Mucosa of stomach (tissue), 1 donor: Measurements from ENCODE around the gene IDH3B.
"Not testable (repeated sequence)": the region's sequence is repeated elsewhere in the genome, so short reads cannot be mapped to it uniquely, and the experiment has no call there.

Experiments used
- H3K27me3 ChIP-seq: one replicate; pipeline ENCODE4 v1.7.0; 2013; ENCODE audit warnings: mild to moderate bottlenecking, low read length; ENCODE audit not compliant: control insufficient read depth, insufficient read depth
- H3K36me3 ChIP-seq: one replicate; pipeline ENCODE4 v1.7.0; 2013; ENCODE audit warnings: low read length; ENCODE audit not compliant: control insufficient read depth, insufficient read depth
- H3K4me1 ChIP-seq: one replicate; pipeline ENCODE4 v1.7.0; 2013; ENCODE audit warnings: mild to moderate bottlenecking, low read length; ENCODE audit not compliant: control insufficient read depth, insufficient read depth
- H3K4me3 ChIP-seq: one replicate; pipeline ENCODE4 v1.7.0; 2013; ENCODE audit warnings: low read length
- H3K9ac ChIP-seq: one replicate; pipeline ENCODE4 v1.7.0; 2013; ENCODE audit warnings: mild to moderate bottlenecking, low read length, moderate library complexity
- H3K9me3 ChIP-seq: one replicate; pipeline ENCODE4 v1.7.0; 2013; ENCODE audit warnings: mild to moderate bottlenecking, low read length, moderate library complexity; ENCODE audit not compliant: control insufficient read depth
- donor health status: Pancreatic carcinoma.

IDH3B gene

DNA sequence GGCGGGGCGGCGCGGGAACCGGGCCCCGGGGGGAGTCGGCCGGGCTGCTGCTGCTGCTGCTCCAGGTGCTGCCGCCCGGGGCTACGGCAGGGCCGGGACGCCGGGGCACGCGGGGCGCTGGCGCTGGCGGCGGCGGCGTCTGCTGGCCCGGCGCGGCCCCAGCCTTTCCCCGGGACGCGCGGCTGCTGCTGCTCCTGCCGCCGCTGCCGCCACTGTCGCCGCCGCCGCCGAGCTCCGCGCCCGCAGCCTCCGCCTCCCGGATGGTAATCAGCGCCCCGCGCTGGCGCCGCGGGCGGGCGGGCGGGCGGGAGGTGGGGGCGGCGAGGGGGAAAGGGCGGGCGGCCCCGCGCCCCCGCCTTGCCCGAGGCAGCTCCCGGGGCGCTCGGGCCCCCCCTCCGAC lies 28.9 kb upstream of the IDH3B start:
- Histone ChIP-seq H3K36me3 (no peaks in the 10 kb centered on the region), H3K4me3 (no peak overlapping the region), H3K4me1 (peaks cover 10% of the 10 kb centered on the region), H3K27me3 (peaks cover 50% of the 10 kb centered on the region), H3K9me3 (no peaks in the 10 kb centered on the region), H3K9ac (no peak overlapping the region)

GRCh38 chr20:2692036-2692885 lies 28.2 kb upstream of the IDH3B start, which contains the start of gene EBF4:
Gene EBF4 (plus strand): TSS chr20:2692780. CDS start chr20:2693646, 866 bp downstream.
- no peak within 1 kb of the TSS for H3K4me3 ChIP-seq
- H3K4me1 ChIP-seq: peaks cover 13% of the 10 kb centered on the region
- peaks cover 55% of the 10 kb centered on the region for H3K27me3 ChIP-seq
- H3K36me3 ChIP-seq: no peaks in the 10 kb centered on the region
- no peaks in the 10 kb centered on the region for H3K9me3 ChIP-seq
- H3K9ac ChIP-seq: peak within 1 kb of the TSS; percentile 13

DNA sequence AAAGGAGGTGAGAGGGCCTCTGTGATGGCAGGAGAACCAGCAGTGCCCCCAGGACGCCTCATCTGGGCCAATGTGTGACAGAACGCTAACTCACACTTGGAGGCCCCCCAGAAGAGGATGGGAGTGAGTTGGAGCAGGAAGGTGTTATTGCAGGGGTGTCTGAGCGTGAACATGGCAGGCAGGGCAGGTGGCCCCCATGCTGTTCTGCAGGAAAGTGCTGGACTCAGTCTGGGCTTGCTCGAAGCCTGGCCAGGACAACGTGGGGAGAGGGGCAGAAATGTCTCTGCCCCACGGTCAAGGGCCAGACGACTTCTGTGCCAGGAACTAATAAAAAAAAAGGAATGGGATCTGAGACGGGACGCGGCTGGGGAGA lies 27.6 kb upstream of the IDH3B start:
- Histone ChIP-seq H3K4me1 (peaks cover 13% of the 10 kb centered on the region), H3K27me3 (peaks cover 62% of the 10 kb centered on the region), H3K9ac (peak overlapping the region; percentile 13), H3K36me3 (no peaks in the 10 kb centered on the region), H3K9me3 (no peaks in the 10 kb centered on the region), H3K4me3 (no peak overlapping the region)

- Histone ChIP-seq H3K9me3 (no peaks in the 10 kb centered on the region), H3K36me3 (no peaks in the 10 kb centered on the region), H3K9ac (no peak overlapping the region), H3K4me1 (peaks cover 13% of the 10 kb centered on the region), H3K4me3 (no peak overlapping the region), H3K27me3 (peaks cover 61% of the 10 kb centered on the region)
Observed at GRCh38 chr20:2691127-2691526, 27.1 kb upstream of the IDH3B start.

GRCh38 chr20:2690718-2691117 lies 26.7 kb upstream of the IDH3B start:
- no peak overlapping the region for H3K9ac ChIP-seq
- H3K27me3 ChIP-seq: peaks cover 58% of the 10 kb centered on the region
- no peaks in the 10 kb centered on the region for H3K9me3 ChIP-seq
- peaks cover 13% of the 10 kb centered on the region for H3K4me1 ChIP-seq
- H3K4me3 ChIP-seq: no peak overlapping the region
- no peaks in the 10 kb centered on the region for H3K36me3 ChIP-seq

- Histone ChIP-seq H3K9me3 (no peaks in the 10 kb centered on the region), H3K27me3 (peaks cover 53% of the 10 kb centered on the region), H3K9ac (no peak overlapping the region), H3K4me1 (peaks cover 13% of the 10 kb centered on the region), H3K4me3 (no peak overlapping the region), H3K36me3 (no peaks in the 10 kb centered on the region)
Observed at GRCh38 chr20:2690213-2690612, 26.2 kb upstream of the IDH3B start.

- peaks cover 13% of the 10 kb centered on the region for H3K4me1 ChIP-seq
- H3K9me3 ChIP-seq: no peaks in the 10 kb centered on the region
- no peaks in the 10 kb centered on the region for H3K36me3 ChIP-seq
- H3K9ac ChIP-seq: no peak overlapping the region
- peaks cover 34% of the 10 kb centered on the region for H3K27me3 ChIP-seq
- H3K4me3 ChIP-seq: no peak overlapping the region
Observed at GRCh38 chr20:2688041-2688591, 24.1 kb upstream of the IDH3B start.

DNA sequence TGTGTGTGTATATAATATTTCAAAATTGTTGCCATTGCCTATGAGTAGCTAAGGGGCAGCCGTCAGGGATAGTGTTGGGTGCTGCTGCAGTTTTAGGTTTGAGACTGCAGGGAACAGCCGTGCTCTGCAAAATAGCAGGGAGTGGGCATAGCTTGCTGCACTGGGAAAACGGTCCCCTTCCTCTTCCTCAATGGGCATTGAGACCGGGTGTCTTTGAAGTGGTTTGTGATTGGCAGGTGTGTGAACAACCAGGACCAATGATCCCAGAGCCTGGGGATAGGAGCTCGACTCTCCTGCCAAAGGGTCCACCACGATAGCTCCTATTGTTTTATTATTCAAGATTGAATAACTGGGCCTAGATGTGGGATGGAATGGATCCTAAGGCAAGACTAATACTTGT lies 23.5 kb upstream of the IDH3B start:
- Histone ChIP-seq H3K4me3 (no peak overlapping the region), H3K9me3 (no peaks in the 10 kb centered on the region), H3K4me1 (peaks cover 13% of the 10 kb centered on the region), H3K9ac (no peak overlapping the region), H3K27me3 (peaks cover 34% of the 10 kb centered on the region), H3K36me3 (no peaks in the 10 kb centered on the region)

- not testable (repeated sequence) for H3K36me3 ChIP-seq, H3K9ac ChIP-seq
Observed at GRCh38 chr20:2684817-2685216, 20.8 kb upstream of the IDH3B start.

GRCh38 chr20:2682040-2682439 lies 18.0 kb upstream of the IDH3B start:
- H3K36me3 ChIP-seq, H3K4me3 ChIP-seq, H3K27me3 ChIP-seq, H3K4me1 ChIP-seq, H3K9ac ChIP-seq, H3K9me3 ChIP-seq: not testable (repeated sequence)

More at GRCh38 chr20:2684817-2685216, 20.8 kb upstream of the IDH3B start:
- not testable (repeated sequence) for H3K4me1 ChIP-seq, H3K9me3 ChIP-seq, H3K4me3 ChIP-seq
- H3K27me3 ChIP-seq: peaks cover 19% of the 10 kb centered on the region

DNA sequence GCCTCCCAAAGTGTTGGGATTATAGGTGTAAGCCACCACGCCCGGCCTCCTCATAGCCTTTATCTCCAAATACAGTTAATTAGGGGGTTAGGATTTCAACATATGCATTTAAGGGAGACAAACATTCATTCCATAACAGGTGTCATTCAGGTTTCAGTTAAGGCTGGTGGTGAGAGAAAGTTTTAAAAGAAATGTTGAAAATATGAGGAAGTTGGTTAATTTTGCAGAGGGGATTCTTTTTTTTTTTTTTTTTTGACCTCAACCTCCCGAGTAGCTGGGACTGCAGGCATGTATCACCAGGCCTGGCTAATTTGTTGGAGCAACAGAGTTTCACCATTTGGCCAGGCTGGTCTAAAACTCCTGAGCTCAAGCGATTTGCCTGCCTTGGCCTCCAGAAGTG lies 16.0 kb upstream of the IDH3B start:
- Histone ChIP-seq H3K36me3 (no peaks in the 10 kb centered on the region), H3K4me3 (no peak overlapping the region), H3K9me3 (no peaks in the 10 kb centered on the region)

DNA sequence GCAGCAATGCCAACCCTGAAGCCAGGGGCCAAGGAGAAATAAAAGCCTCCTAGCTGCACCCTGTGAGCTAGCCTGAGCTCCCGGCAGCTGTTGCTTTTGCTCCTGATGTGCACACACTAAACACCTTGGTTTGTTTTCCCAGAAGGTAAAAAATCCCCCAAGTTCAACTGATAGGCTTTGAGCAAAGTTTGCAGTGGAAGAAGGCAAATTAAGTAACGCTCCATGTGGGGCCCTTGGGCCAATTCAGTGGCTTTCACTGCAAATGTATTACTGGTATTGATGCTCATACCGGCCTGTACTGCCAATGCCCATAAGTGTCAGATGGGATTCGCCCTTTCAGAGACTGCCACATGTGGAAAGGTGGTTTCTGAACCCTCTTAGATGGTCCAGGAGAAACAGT lies 9.4 kb upstream of the IDH3B start:
- peaks cover 3% of the 10 kb centered on the region for H3K27me3 ChIP-seq
- no peak overlapping the region for H3K9ac ChIP-seq
- no peak overlapping the region for H3K4me3 ChIP-seq
- H3K36me3 ChIP-seq: no peaks in the 10 kb centered on the region
- no peaks in the 10 kb centered on the region for H3K4me1 ChIP-seq
- H3K9me3 ChIP-seq: no peaks in the 10 kb centered on the region

More for the DNA sequence above, 16.0 kb upstream of the IDH3B start:
- Histone ChIP-seq H3K27me3 (no peaks in the 10 kb centered on the region), H3K9ac (no peak overlapping the region), H3K4me1 (no peaks in the 10 kb centered on the region)
